B cell (primary cell): ENCODE results near the gene DERA.

Experiments used
- EZH2 ChIP-seq: IDR thresholded peaks from 2 replicates; pipeline ENCODE4 v1.6.1; 2012; ENCODE audit warnings: borderline replicate concordance, low read depth, mild to moderate bottlenecking, moderate library complexity, low read length; ENCODE audit not compliant: insufficient read depth, poor library complexity, severe bottlenecking
- TF ChIP-seq, protein P1 (sequence below): fragments of 200-600 bp; IDR thresholded peaks from one replicate; pipeline ENCODE4 v1.8.0; 2022; ENCODE audit warnings: antibody characterized with exemption, mild to moderate bottlenecking

- TF ChIP-seq, protein P1, sequence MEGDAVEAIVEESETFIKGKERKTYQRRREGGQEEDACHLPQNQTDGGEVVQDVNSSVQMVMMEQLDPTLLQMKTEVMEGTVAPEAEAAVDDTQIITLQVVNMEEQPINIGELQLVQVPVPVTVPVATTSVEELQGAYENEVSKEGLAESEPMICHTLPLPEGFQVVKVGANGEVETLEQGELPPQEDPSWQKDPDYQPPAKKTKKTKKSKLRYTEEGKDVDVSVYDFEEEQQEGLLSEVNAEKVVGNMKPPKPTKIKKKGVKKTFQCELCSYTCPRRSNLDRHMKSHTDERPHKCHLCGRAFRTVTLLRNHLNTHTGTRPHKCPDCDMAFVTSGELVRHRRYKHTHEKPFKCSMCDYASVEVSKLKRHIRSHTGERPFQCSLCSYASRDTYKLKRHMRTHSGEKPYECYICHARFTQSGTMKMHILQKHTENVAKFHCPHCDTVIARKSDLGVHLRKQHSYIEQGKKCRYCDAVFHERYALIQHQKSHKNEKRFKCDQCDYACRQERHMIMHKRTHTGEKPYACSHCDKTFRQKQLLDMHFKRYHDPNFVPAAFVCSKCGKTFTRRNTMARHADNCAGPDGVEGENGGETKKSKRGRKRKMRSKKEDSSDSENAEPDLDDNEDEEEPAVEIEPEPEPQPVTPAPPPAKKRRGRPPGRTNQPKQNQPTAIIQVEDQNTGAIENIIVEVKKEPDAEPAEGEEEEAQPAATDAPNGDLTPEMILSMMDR: no peak
- TF ChIP-seq EZH2: no peak
Observed at GRCh38 chr12:15873556-15873955, 37.6 kb upstream of the DERA start.
